ENCODE measurements around the gene ARHGAP26. TPM values are rescaled to one million over a fixed set of nuclear protein-coding genes. Genes with fewer than 3 reads are reported as not detected.

Gene ARHGAP26
- total RNA-seq, 1 donor from 2014 or later, result 42.1 TPM

DNA sequence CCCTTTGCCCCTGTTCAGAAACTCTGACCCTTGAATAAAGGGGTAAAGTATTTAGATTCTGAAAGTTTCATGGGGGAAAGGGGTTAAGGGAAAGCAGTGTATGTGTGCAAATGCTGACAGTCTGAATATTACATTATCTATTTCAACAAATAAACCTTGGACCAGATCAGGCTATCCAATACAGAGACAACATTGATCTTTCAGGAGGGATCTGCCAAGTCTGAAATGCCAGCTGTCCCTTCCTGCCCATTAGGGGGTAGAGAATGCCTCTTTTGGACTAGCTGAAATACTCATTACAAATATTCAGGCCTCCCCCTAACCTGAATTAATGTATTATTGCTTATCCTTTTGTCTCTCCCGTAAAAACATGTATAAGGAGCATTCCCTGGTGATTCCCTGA, 413.8 kb downstream of the ARHGAP26 start:
- no peak for ATAC-seq
- no peaks in the 10 kb centered on the region for H3K9me3 ChIP-seq
- H3K27ac ChIP-seq, result no peak overlapping the region

GRCh38 chr5:143186623-143187022, 416.4 kb downstream of the ARHGAP26 start:
- ATAC-seq (no peak), DNase-seq (no peak)
- H3K4me1 ChIP-seq, result peaks cover 35% of the 10 kb centered on the region
- H3K9me3 ChIP-seq, result peaks cover 12% of the 10 kb centered on the region
- no peak overlapping the region for H3K4me3 ChIP-seq
- no peaks in the 10 kb centered on the region for H3K36me3 ChIP-seq
- TF ChIP-seq, protein P1, sequence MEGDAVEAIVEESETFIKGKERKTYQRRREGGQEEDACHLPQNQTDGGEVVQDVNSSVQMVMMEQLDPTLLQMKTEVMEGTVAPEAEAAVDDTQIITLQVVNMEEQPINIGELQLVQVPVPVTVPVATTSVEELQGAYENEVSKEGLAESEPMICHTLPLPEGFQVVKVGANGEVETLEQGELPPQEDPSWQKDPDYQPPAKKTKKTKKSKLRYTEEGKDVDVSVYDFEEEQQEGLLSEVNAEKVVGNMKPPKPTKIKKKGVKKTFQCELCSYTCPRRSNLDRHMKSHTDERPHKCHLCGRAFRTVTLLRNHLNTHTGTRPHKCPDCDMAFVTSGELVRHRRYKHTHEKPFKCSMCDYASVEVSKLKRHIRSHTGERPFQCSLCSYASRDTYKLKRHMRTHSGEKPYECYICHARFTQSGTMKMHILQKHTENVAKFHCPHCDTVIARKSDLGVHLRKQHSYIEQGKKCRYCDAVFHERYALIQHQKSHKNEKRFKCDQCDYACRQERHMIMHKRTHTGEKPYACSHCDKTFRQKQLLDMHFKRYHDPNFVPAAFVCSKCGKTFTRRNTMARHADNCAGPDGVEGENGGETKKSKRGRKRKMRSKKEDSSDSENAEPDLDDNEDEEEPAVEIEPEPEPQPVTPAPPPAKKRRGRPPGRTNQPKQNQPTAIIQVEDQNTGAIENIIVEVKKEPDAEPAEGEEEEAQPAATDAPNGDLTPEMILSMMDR (IDR thresholded peaks at IDR 0.05), result no peak
- H3K27me3 ChIP-seq (ENCODE audit: low read depth), result no peaks in the 10 kb centered on the region
- intact Hi-C loops (cut with DNase I), result no loop called here
- H3K27ac ChIP-seq, result no peak overlapping the region

More for the DNA sequence above, 413.8 kb downstream of the ARHGAP26 start:
- H3K4me3 ChIP-seq, result no peak overlapping the region
- peaks cover 3% of the 10 kb centered on the region for H3K36me3 ChIP-seq
- intact Hi-C loops (cut with DNase I), result no loop called here
- TF ChIP-seq, protein P1 (IDR thresholded peaks at IDR 0.05), result no peak
- H3K4me1 ChIP-seq, result peaks cover 46% of the 10 kb centered on the region
- no peak for DNase-seq
- no peaks in the 10 kb centered on the region for H3K27me3 ChIP-seq (ENCODE audit: low read depth)

GRCh38 chr5:143187495-143187894, 417.3 kb downstream of the ARHGAP26 start:
- Histone ChIP-seq H3K27me3 (ENCODE audit: low read depth) (no peaks in the 10 kb centered on the region), H3K27ac (no peak overlapping the region), H3K9me3 (peaks cover 12% of the 10 kb centered on the region), H3K4me3 (no peak overlapping the region), H3K36me3 (no peaks in the 10 kb centered on the region), H3K4me1 (peaks cover 28% of the 10 kb centered on the region)
- TF ChIP-seq, protein P1 (IDR thresholded peaks at IDR 0.05), result no peak
- no peak for DNase-seq
- intact Hi-C loops (cut with DNase I), result no loop called here
- no peak for ATAC-seq

DNA sequence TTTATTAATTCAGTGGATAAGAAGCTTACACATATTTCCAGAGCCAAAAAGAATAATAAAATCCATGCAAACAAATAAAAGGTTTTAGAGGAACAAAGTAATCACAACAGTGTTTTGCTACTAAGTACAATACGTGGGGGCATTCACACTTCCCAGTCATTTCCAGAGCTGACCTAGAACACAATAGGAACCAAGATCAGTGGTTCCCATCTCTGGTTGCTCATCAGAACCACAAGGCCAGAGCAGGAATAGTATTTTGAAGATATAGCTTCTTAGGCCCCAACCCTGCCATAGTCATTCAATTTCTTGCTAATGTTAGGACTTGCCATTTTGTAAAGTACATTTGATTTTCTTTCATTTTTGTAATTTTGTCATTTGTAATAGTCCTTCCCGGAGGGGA, 417.9 kb downstream of the ARHGAP26 start:
- TF ChIP-seq, protein P1 (IDR thresholded peaks at IDR 0.05), result no peak
- H3K4me3 ChIP-seq, result no peak overlapping the region
- ATAC-seq (no peak), DNase-seq (no peak)
- no peaks in the 10 kb centered on the region for H3K27me3 ChIP-seq (ENCODE audit: low read depth)
- no peaks in the 10 kb centered on the region for H3K36me3 ChIP-seq
- peaks cover 12% of the 10 kb centered on the region for H3K9me3 ChIP-seq
- peaks cover 22% of the 10 kb centered on the region for H3K4me1 ChIP-seq
- intact Hi-C loops (cut with DNase I), result no loop called here
- H3K27ac ChIP-seq, result no peak overlapping the region

DNA sequence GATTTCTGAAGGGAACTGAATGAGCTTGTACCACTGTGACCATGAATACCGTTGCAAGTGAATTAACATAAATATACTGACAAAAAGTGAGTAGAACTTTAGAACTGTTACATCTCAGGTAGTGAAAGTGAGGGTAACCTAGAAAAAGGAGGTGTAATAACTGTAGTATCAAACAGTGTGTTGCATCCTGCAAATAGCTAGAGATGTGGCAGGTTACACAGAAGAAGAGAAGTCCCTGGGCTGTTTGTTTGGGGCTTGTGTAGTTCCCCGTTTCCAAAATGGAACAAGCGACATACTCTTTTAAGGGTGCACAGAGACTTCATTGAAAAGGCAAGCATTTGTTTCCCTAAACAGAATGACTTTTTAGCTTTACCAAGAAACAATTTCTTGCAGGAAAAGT, 418.5 kb downstream of the ARHGAP26 start:
- Histone ChIP-seq H3K27ac (no peak overlapping the region), H3K4me1 (peaks cover 16% of the 10 kb centered on the region), H3K9me3 (peaks cover 12% of the 10 kb centered on the region), H3K36me3 (no peaks in the 10 kb centered on the region), H3K27me3 (ENCODE audit: low read depth) (no peaks in the 10 kb centered on the region), H3K4me3 (no peak overlapping the region)
- DNase-seq, result no peak
- TF ChIP-seq, protein P1 (IDR thresholded peaks at IDR 0.05), result no peak
- no peak for ATAC-seq
- intact Hi-C loops (cut with DNase I), result no loop called here
